ENCODE data around the gene WDR20. TPM values are rescaled to one million over a fixed set of nuclear protein-coding genes. Genes with fewer than 3 reads are reported as not detected.

WDR20 gene
- total and polyA plus RNA-seq, 2 donors (not counting 1 experiment from before 2014, with no cell fraction given), result 12.4 to 64.0 TPM

DNA sequence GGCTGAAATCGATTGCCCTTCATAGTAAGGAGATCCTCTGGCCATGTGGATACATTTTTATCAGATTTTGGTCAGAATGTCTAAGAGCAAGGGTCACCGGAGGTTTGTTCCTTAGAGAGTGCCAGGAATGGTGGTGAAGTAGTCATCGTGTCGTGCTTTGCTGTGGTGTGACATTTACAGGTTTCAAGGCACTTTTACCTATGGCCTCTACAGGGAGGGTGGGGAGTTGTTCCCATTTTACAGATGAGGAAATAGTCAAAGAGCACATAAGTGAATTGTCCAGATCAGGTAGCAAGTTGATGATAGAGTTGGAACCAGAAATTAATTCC lies 57.2 kb downstream of the WDR20 start:
- no peaks in the 10 kb centered on the region for H3K9me3 Mint-ChIP-seq (ENCODE audit: insufficient read depth)
- Histone ChIP-seq H3K4me3 (ENCODE audit: control extremely low read depth in 1 of 5, extremely low read depth in 1 of 5, insufficient read depth in 1 of 5, low read depth in 2 of 5, low read length in 4 of 5) (no peak overlapping the region), H3K27me3 (replicated peaks in 1 of 4; ENCODE audit: control extremely low read depth in 1 of 4, control insufficient read depth in 3 of 4, insufficient read depth in 4 of 4, low read length in 3 of 4) (no peaks in the 10 kb centered on the region), H3K9ac (ENCODE audit: low read length) (no peak overlapping the region), H3K36me3 (replicated peaks in 1 of 2; ENCODE audit: control extremely low read depth in 1 of 2, control insufficient read depth in 1 of 2, extremely low read depth in 1 of 2, insufficient read depth in 2 of 2, low read length in 1 of 2) (peaks cover 15 to 42% of the 10 kb centered on the region in 2 experiments), H3K79me2 (ENCODE audit: control insufficient read depth, insufficient read depth, low read length) (peaks cover 54% of the 10 kb centered on the region), H3K27ac (ENCODE audit: low read length in 2 of 2) (no peak overlapping the region), H3K9me3 (ENCODE audit: control extremely low read depth in 1 of 3, control insufficient read depth in 2 of 3, insufficient read depth in 1 of 3, low read length in 2 of 3) (no peaks in the 10 kb centered on the region), H2AFZ (ENCODE audit: insufficient read depth, low read depth, low read length, poor library complexity, severe bottlenecking) (no peak overlapping the region), H4K20me1 (ENCODE audit: control insufficient read depth, insufficient read depth, low read length, poor library complexity, severe bottlenecking) (peaks cover 69% of the 10 kb centered on the region), H3K4me1 (ENCODE audit: control insufficient read depth in 2 of 2, insufficient read depth in 2 of 2, low read length in 2 of 2) (peaks cover 2 to 9% of the 10 kb centered on the region in 2 donors), H3K4me2 (replicated peaks; ENCODE audit: low read depth, low read length, poor library complexity, severe bottlenecking) (no peak overlapping the region)
- DNase-seq, result no peak
- no peak overlapping the region for H3K27ac Mint-ChIP-seq
- intact Hi-C loops (cut with micrococcal nuclease), result no loop called here
- no peak for ATAC-seq (ENCODE audit: low read depth)
- no peak overlapping the region for H3K4me3 Mint-ChIP-seq
- ChIA-PET CTCF (no interaction called here), POLR2A (no interaction called here)
- H3K27me3 Mint-ChIP-seq, result no peaks in the 10 kb centered on the region
- WGBS (ENCODE audit: insufficient coverage), result 93% methylated on average over 4 of the region's 4 CpGs
- no peak for TF ChIP-seq EZH2 (IDR thresholded peaks at IDR 0.05; ENCODE audit: borderline replicate concordance, insufficient read depth, low read depth, low read length, poor library complexity, severe bottlenecking)
- TF ChIP-seq CTCF (IDR thresholded peaks at IDR 0.05), result no peak
- peaks cover 31% of the 10 kb centered on the region for H3K4me1 Mint-ChIP-seq

- Histone ChIP-seq H3K4me1 (ENCODE audit: control insufficient read depth in 2 of 2, insufficient read depth in 2 of 2, low read length in 2 of 2) (peaks cover 5 to 9% of the 10 kb centered on the region in 2 donors), H3K9me3 (ENCODE audit: control extremely low read depth in 1 of 3, control insufficient read depth in 2 of 3, insufficient read depth in 1 of 3, low read length in 2 of 3) (no peaks in the 10 kb centered on the region), H3K4me2 (replicated peaks; ENCODE audit: low read depth, low read length, poor library complexity, severe bottlenecking) (no peak overlapping the region), H3K79me2 (ENCODE audit: control insufficient read depth, insufficient read depth, low read length) (peaks cover 57% of the 10 kb centered on the region), H3K27ac (ENCODE audit: low read length in 2 of 2) (no peak overlapping the region), H3K36me3 (replicated peaks in 1 of 2; ENCODE audit: control extremely low read depth in 1 of 2, control insufficient read depth in 1 of 2, extremely low read depth in 1 of 2, insufficient read depth in 2 of 2, low read length in 1 of 2) (peaks cover 15 to 42% of the 10 kb centered on the region in 2 experiments), H3K9ac (ENCODE audit: low read length) (no peak overlapping the region), H3K27me3 (replicated peaks in 1 of 4; ENCODE audit: control extremely low read depth in 1 of 4, control insufficient read depth in 3 of 4, insufficient read depth in 4 of 4, low read length in 3 of 4) (no peaks in the 10 kb centered on the region), H2AFZ (ENCODE audit: insufficient read depth, low read depth, low read length, poor library complexity, severe bottlenecking) (no peak overlapping the region), H3K4me3 (ENCODE audit: control extremely low read depth in 1 of 5, extremely low read depth in 1 of 5, insufficient read depth in 1 of 5, low read depth in 2 of 5, low read length in 4 of 5) (no peak overlapping the region), H4K20me1 (ENCODE audit: control insufficient read depth, insufficient read depth, low read length, poor library complexity, severe bottlenecking) (peaks cover 74% of the 10 kb centered on the region)
- Mint-ChIP-seq H3K27me3 (no peaks in the 10 kb centered on the region), H3K4me1 (peaks cover 32% of the 10 kb centered on the region), H3K27ac (no peak overlapping the region), H3K4me3 (no peak overlapping the region), H3K9me3 (ENCODE audit: insufficient read depth) (no peaks in the 10 kb centered on the region)
- ATAC-seq (ENCODE audit: low read depth), result no peak
- ChIA-PET CTCF (no interaction called here), POLR2A (no interaction called here)
- TF ChIP-seq EZH2 (IDR thresholded peaks at IDR 0.05; ENCODE audit: borderline replicate concordance, insufficient read depth, low read depth, low read length, poor library complexity, severe bottlenecking) (no peak), CTCF (IDR thresholded peaks at IDR 0.05) (no peak)
- no peak for DNase-seq
- WGBS (ENCODE audit: insufficient coverage), result 97% methylated on average over 5 of the region's 5 CpGs
- intact Hi-C loops (cut with micrococcal nuclease), result no loop called here
Measured at GRCh38 chr14:102197317-102197853, 57.7 kb downstream of the WDR20 start.
